Astrocyte of the spinal cord (primary cell): Measurements from ENCODE around the gene USH2A.
A peak's percentile ranks its signal among the peaks of the same experiment; 100 is the strongest.

Experiments
- DNase-seq: peaks from one replicate; pipeline ENCODE4 v3.0.0; 2011; ENCODE audit warnings: low read depth, low spot score
- H3K4me3 ChIP-seq: 2 replicates; pipeline ENCODE4 v1.5.1; 2011; ENCODE audit warnings: low read depth, mild to moderate bottlenecking, low read length, moderate library complexity
- in situ Hi-C: cut with HindIII; loops from 2 replicates; pipeline ENCODE4 v1.10.0; 2017; ENCODE audit warnings: low sequenced_read_pairs
- TF ChIP-seq, protein P1 (sequence below): IDR thresholded peaks from 2 replicates; pipeline ENCODE4 v1.5.1; 2012; ENCODE audit warnings: low read depth, mild to moderate bottlenecking, low read length, inconsistent platforms

Gene USH2A

DNA sequence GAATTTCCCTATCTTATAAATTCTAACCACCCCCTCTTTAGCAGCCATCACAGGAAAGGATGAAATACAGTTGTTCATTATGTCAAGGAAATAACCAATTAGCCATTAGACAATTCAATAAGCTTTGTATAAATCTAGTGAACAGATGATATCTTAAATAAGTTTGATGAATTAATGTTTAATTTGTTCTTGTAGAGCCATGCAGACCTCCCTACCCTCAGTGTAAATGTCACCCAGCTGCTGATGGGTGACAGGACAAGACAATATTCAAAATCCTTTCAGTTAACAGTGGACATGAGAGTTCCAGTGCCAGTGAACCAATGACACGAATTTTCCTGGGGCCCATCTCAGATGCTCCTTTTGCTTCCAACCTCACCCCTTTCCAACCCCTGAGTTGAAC lies 460.2 kb downstream of the USH2A start:
- TF ChIP-seq, protein P1, sequence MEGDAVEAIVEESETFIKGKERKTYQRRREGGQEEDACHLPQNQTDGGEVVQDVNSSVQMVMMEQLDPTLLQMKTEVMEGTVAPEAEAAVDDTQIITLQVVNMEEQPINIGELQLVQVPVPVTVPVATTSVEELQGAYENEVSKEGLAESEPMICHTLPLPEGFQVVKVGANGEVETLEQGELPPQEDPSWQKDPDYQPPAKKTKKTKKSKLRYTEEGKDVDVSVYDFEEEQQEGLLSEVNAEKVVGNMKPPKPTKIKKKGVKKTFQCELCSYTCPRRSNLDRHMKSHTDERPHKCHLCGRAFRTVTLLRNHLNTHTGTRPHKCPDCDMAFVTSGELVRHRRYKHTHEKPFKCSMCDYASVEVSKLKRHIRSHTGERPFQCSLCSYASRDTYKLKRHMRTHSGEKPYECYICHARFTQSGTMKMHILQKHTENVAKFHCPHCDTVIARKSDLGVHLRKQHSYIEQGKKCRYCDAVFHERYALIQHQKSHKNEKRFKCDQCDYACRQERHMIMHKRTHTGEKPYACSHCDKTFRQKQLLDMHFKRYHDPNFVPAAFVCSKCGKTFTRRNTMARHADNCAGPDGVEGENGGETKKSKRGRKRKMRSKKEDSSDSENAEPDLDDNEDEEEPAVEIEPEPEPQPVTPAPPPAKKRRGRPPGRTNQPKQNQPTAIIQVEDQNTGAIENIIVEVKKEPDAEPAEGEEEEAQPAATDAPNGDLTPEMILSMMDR, result no peak
- no peak overlapping the region for H3K4me3 ChIP-seq
- in situ Hi-C loops, result no loop called here
- DNase-seq, result no peak

DNA sequence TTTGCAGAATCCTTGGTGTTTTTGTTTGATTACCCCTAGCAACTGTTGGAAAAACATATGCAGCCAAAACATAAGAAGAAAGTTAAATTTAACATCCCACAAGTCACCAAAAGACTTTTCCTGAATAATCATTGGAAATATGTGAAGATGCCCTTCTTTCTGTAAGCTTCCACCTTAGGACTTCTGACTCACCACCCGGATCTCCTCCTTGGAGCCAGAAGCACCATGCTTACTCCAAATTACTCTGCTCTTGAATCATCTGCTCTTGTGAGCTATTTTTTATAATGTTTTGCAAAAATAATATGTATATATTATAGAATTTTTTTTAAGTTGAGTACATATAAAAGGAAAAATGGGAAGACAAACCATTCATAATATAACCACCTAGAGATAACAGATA lies 464.4 kb downstream of the USH2A start:
- in situ Hi-C loops, result no loop called here
- H3K4me3 ChIP-seq, result no peak overlapping the region
- DNase-seq, result no peak
- TF ChIP-seq, protein P1, result no peak

DNA sequence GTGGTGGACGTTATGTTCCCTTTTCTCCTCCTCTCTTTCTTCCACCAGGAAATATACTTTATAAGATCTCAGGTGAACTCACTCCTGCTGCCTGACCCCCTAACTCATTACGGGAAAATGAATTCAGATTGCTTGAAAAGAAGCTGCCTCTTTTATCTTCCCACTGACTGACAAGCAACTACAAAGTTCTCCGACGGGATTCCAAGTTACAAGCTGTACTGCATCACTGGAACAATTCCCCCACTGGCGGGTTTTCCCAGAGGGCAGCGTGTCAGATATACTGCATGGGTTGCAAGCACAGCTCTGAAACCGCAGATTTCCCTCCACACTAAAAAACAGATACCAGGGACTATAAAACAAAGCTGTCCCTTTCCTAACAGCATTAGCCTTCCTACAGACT lies 465.6 kb downstream of the USH2A start:
- H3K4me3 ChIP-seq, result no peak overlapping the region
- TF ChIP-seq, protein P1, result no peak
- in situ Hi-C loops, result no loop called here
- peak; percentile 5 for DNase-seq

DNA sequence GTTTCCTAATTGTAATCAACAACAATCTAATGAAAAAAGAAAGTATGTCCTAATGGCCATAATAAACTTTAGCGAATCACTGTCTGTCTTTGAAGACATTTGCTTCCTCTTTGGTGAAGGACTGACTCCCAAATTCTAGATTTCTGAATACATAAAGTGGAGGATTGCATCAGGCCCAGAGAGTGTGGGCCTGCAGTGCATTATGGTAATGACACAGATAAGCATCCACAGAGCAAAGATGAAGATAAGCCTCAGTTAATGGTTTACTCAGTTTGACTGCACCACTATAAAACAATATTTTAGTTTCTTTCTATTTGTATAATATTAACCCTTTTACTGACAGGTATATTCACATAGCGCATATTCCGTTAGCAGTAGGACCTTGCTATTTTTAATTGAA lies 490.7 kb downstream of the USH2A start:
- TF ChIP-seq, protein P1, result no peak
- no peak for DNase-seq
- H3K4me3 ChIP-seq, result no peak overlapping the region
- in situ Hi-C loops, result no loop called here

DNA sequence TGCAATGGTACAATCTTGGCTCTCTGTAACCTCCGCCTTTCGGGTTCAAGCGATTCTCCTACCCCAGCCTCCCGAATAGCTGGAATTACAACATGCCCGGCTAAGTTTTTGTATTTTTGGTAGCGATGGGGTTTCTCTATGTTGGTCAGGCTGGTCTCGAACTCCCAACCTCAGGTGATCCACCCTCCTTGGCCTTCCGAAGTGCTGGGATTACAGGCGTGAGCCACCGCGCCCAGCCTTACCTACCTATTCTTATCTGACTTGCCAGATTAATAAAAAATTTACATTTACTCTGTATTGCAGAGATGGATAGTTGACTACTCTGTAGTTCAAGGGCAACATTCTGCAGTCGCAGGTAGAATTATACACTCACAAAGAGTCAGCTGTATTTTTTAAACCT lies 496.6 kb downstream of the USH2A start:
- in situ Hi-C loops, result no loop called here
- TF ChIP-seq, protein P1, result no peak
- DNase-seq, result no peak

DNA sequence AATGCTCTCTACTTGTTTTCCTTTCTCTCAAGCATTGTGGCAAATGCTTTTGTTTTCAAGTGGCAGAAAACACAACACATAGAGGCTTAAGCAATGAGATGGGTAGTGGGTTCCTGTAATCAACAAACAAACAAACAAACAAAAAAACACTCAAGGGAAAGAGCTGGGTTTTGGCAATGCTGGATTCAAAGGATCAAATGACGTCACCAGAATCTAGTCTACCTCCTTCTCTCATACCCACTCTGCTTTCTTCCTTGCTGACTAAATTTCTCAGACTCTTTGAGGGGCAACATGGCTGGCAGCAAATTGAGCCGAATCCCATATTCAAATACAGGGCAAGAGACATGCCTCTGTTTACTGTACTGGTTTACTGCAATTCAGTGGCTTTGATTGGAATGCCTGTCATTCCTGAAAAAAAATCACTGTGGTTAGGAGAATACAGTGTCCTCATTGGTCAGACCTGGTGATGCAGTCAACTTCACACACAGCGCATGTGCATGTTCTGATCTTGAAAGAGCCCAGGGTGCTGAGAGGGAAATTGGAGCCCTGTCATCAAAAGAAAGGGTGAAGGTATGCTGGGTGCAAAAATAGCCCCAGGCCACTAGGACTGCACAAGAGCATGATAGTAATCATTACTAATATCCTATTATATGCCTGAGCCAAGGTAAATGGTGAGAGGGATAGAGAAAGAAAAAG lies 500.0 kb downstream of the USH2A start:
- in situ Hi-C loops, result no loop called here
- TF ChIP-seq, protein P1, result no peak
- DNase-seq, result no peak
- H3K4me3 ChIP-seq, result no peak overlapping the region

More for the DNA sequence above, 496.6 kb downstream of the USH2A start:
- no peak overlapping the region for H3K4me3 ChIP-seq
